Natural killer cell treated with Interleukin-12 subunit alpha and Interleukin-12 subunit beta and Interleukin-15 and Interleukin-18, amount 100 ng/mL, for 72 hours (primary cell): ENCODE measurements around the gene PTGR3. TPM values are rescaled to one million over a fixed set of nuclear protein-coding genes. Genes with fewer than 3 reads are reported as not detected.
"Not testable (repeated sequence)": the region's sequence is repeated elsewhere in the genome, so short reads cannot be mapped to it uniquely, and the experiment has no call there.

Experiments used
- ATAC-seq, 2 donors: fragments of 150-1000 bp; cut with Tn5 transposase in 1 of 2; sonication (Bioruptor Pico), chemical (Tn5 transposase) in 1 of 2; 2 replicates each; pipeline ENCODE4 v1.10.0; 2021
- DNase-seq: peaks from one replicate; pipeline ENCODE4 v3.0.0; 2022; ENCODE audit warnings: low spot score
- H3K27ac Mint-ChIP-seq, 2 donors: 1 replicate in 1 of 2; 2 replicates in 1 of 2; pipeline ENCODE4 v1.8.0; 2022; ENCODE audit warnings: mixed read lengths in 2 of 2, mild to moderate bottlenecking in 1 of 2, moderate library complexity in 1 of 2
- H3K27me3 Mint-ChIP-seq, 2 donors: 1 replicate in 1 of 2; 2 replicates in 1 of 2; pipeline ENCODE4 v1.8.0; 2022; ENCODE audit warnings: mixed read lengths in 2 of 2
- H3K36me3 Mint-ChIP-seq: one replicate; pipeline ENCODE4 v1.8.0; 2022; ENCODE audit warnings: mixed read lengths
- H3K4me1 Mint-ChIP-seq, 2 donors: 1 replicate in 1 of 2; 2 replicates in 1 of 2; pipeline ENCODE4 v1.8.0; 2022; ENCODE audit warnings: low read depth in 2 of 2, mixed read lengths in 2 of 2, mild to moderate bottlenecking in 1 of 2
- H3K4me3 Mint-ChIP-seq: one replicate; pipeline ENCODE4 v1.8.0; 2022; ENCODE audit warnings: mixed read lengths
- H3K9me3 Mint-ChIP-seq: 2 replicates; pipeline ENCODE4 v1.8.0; 2022; ENCODE audit warnings: mixed read lengths
- total RNA-seq, 2 donors: library from RNA; stranded (reverse); gene quantifications; one replicate each; pipeline ENCODE4 v1.2.3, GENCODE V29; 2022

The PTGR3 gene
- total RNA-seq, 2 donors from 2014 or later, result 20.0 to 23.0 TPM

GRCh38 chr18:75200071-75200470 lies 8.9 kb downstream of the PTGR3 start:
- Mint-ChIP-seq H3K9me3 (no peaks in the 10 kb centered on the region), H3K36me3 (peaks cover 6% of the 10 kb centered on the region), H3K27me3 (peaks cover under 1 to 2% of the 10 kb centered on the region in 2 donors), H3K27ac (no peak overlapping the region), H3K4me3 (no peak overlapping the region), H3K4me1 (peaks cover 7 to 10% of the 10 kb centered on the region in 2 donors)
- DNase-seq, result no peak
- no peak for ATAC-seq

- ATAC-seq, result no peak
Observed at GRCh38 chr18:75199327-75199726, 9.6 kb downstream of the PTGR3 start.

GRCh38 chr18:75198036-75198435 lies 10.9 kb downstream of the PTGR3 start:
- Mint-ChIP-seq H3K9me3 (no peaks in the 10 kb centered on the region), H3K36me3 (peaks cover 6% of the 10 kb centered on the region), H3K4me1 (peaks cover 5 to 9% of the 10 kb centered on the region in 2 donors), H3K4me3 (no peak overlapping the region), H3K27me3 (no peaks in the 10 kb centered on the region), H3K27ac (no peak overlapping the region)
- no peak for ATAC-seq
- no peak for DNase-seq

More at GRCh38 chr18:75199327-75199726, 9.6 kb downstream of the PTGR3 start:
- no peak for DNase-seq
- H3K27me3 Mint-ChIP-seq, result no peaks in the 10 kb centered on the region
- H3K27ac Mint-ChIP-seq, result no peak overlapping the region
- peaks cover 5 to 9% of the 10 kb centered on the region in 2 donors for H3K4me1 Mint-ChIP-seq
- H3K9me3 Mint-ChIP-seq, result no peaks in the 10 kb centered on the region
- no peak overlapping the region for H3K4me3 Mint-ChIP-seq
- H3K36me3 Mint-ChIP-seq, result peaks cover 6% of the 10 kb centered on the region

- Mint-ChIP-seq H3K9me3 (no peaks in the 10 kb centered on the region), H3K36me3 (no peaks in the 10 kb centered on the region), H3K27me3 (no peaks in the 10 kb centered on the region), H3K4me1 (peaks cover 0 to under 1% of the 10 kb centered on the region in 2 donors), H3K4me3 (no peak overlapping the region), H3K27ac (no peak overlapping the region)
- DNase-seq, result no peak
- no peak for ATAC-seq
Observed at GRCh38 chr18:75192899-75193298, 16.0 kb downstream of the PTGR3 start.

- Mint-ChIP-seq H3K4me3 (no peak overlapping the region), H3K27ac (no peak overlapping the region), H3K27me3 (peaks cover 0 to 2% of the 10 kb centered on the region in 2 donors), H3K4me1 (peaks cover 0 to 6% of the 10 kb centered on the region in 2 donors), H3K36me3 (no peaks in the 10 kb centered on the region), H3K9me3 (no peaks in the 10 kb centered on the region)
- DNase-seq (no peak), ATAC-seq (no peak)
Observed at GRCh38 chr18:75189696-75190095, 19.2 kb downstream of the PTGR3 start.

GRCh38 chr18:75187702-75188101 lies 21.2 kb downstream of the PTGR3 start:
- ATAC-seq, H3K36me3 Mint-ChIP-seq, H3K4me3 Mint-ChIP-seq, H3K9me3 Mint-ChIP-seq, H3K27me3 Mint-ChIP-seq, H3K4me1 Mint-ChIP-seq, DNase-seq, H3K27ac Mint-ChIP-seq: not testable (repeated sequence)

GRCh38 chr18:75185460-75185859 lies 23.5 kb downstream of the PTGR3 start:
- peaks cover 4 to 7% of the 10 kb centered on the region in 2 donors for H3K27me3 Mint-ChIP-seq
- H3K4me3 Mint-ChIP-seq, result no peak overlapping the region
- peaks cover 0 to 6% of the 10 kb centered on the region in 2 donors for H3K4me1 Mint-ChIP-seq
- no peak for DNase-seq
- no peak overlapping the region for H3K27ac Mint-ChIP-seq
- H3K9me3 Mint-ChIP-seq, result no peaks in the 10 kb centered on the region
- no peak for ATAC-seq
- H3K36me3 Mint-ChIP-seq, result no peaks in the 10 kb centered on the region

GRCh38 chr18:75183973-75184493 lies 24.9 kb downstream of the PTGR3 start:
- DNase-seq (no peak), ATAC-seq (no peak)
- Mint-ChIP-seq H3K9me3 (no peaks in the 10 kb centered on the region), H3K36me3 (no peaks in the 10 kb centered on the region), H3K27ac (no peak overlapping the region), H3K27me3 (peaks cover 4 to 7% of the 10 kb centered on the region in 2 donors), H3K4me1 (peaks cover 0 to 6% of the 10 kb centered on the region in 2 donors), H3K4me3 (no peak overlapping the region)

GRCh38 chr18:75183524-75183923 lies 25.4 kb downstream of the PTGR3 start:
- no peaks in the 10 kb centered on the region for H3K9me3 Mint-ChIP-seq

GRCh38 chr18:75179819-75180600 lies 28.9 kb downstream of the PTGR3 start:
- Mint-ChIP-seq H3K36me3 (no peaks in the 10 kb centered on the region), H3K27ac (no peak overlapping the region), H3K27me3 (peaks cover 2 to 7% of the 10 kb centered on the region in 2 donors), H3K4me1 (peaks cover 0 to 6% of the 10 kb centered on the region in 2 donors), H3K4me3 (no peak overlapping the region), H3K9me3 (no peaks in the 10 kb centered on the region)
- ATAC-seq, result no peak
- no peak for DNase-seq

More at GRCh38 chr18:75183524-75183923, 25.4 kb downstream of the PTGR3 start:
- no peak overlapping the region for H3K27ac Mint-ChIP-seq
- ATAC-seq (no peak), DNase-seq (no peak)
- no peaks in the 10 kb centered on the region for H3K36me3 Mint-ChIP-seq
- peaks cover 4 to 7% of the 10 kb centered on the region in 2 donors for H3K27me3 Mint-ChIP-seq
- H3K4me1 Mint-ChIP-seq, result peaks cover 0 to 6% of the 10 kb centered on the region in 2 donors
- H3K4me3 Mint-ChIP-seq, result no peak overlapping the region

- Mint-ChIP-seq H3K4me1 (peaks cover 0 to 7% of the 10 kb centered on the region in 2 donors), H3K27ac (no peak overlapping the region), H3K36me3 (no peaks in the 10 kb centered on the region), H3K9me3 (no peaks in the 10 kb centered on the region), H3K27me3 (peaks cover 2 to 7% of the 10 kb centered on the region in 2 donors), H3K4me3 (no peak overlapping the region)
- no peak for DNase-seq
- ATAC-seq, result no peak
Observed at GRCh38 chr18:75178376-75178775, 30.6 kb downstream of the PTGR3 start.

GRCh38 chr18:75176849-75177248 lies 32.1 kb downstream of the PTGR3 start:
- no peak for ATAC-seq
- no peak overlapping the region for H3K27ac Mint-ChIP-seq
- H3K9me3 Mint-ChIP-seq, result no peaks in the 10 kb centered on the region
- peaks cover 6 to 12% of the 10 kb centered on the region in 2 donors for H3K4me1 Mint-ChIP-seq
- H3K36me3 Mint-ChIP-seq, result no peaks in the 10 kb centered on the region
- no peak for DNase-seq
- H3K27me3 Mint-ChIP-seq, result peaks cover 1 to 11% of the 10 kb centered on the region in 2 donors
- no peak overlapping the region for H3K4me3 Mint-ChIP-seq

- H3K9me3 Mint-ChIP-seq, result no peaks in the 10 kb centered on the region
- no peaks in the 10 kb centered on the region for H3K36me3 Mint-ChIP-seq
- ATAC-seq (no peak), DNase-seq (no peak)
- no peak overlapping the region for H3K27ac Mint-ChIP-seq
- no peak overlapping the region for H3K4me3 Mint-ChIP-seq
- H3K27me3 Mint-ChIP-seq, result peaks cover 0 to 9% of the 10 kb centered on the region in 2 donors
- peaks cover 6 to 12% of the 10 kb centered on the region in 2 donors for H3K4me1 Mint-ChIP-seq
Observed at GRCh38 chr18:75173738-75174137, 35.2 kb downstream of the PTGR3 start.

GRCh38 chr18:75173125-75173432 lies 35.9 kb downstream of the PTGR3 start:
- DNase-seq (no peak), ATAC-seq (no peak)
- Mint-ChIP-seq H3K36me3 (no peaks in the 10 kb centered on the region), H3K27ac (no peak overlapping the region), H3K27me3 (peaks cover 0 to 9% of the 10 kb centered on the region in 2 donors), H3K9me3 (no peaks in the 10 kb centered on the region), H3K4me1 (peaks cover 6 to 12% of the 10 kb centered on the region in 2 donors), H3K4me3 (no peak overlapping the region)
